Osteocyte (in vitro differentiated cells): Measurements from ENCODE around the gene MPDZ. TPM values are rescaled to one million over a fixed set of nuclear protein-coding genes. Genes with fewer than 3 reads are reported as not detected.

ENCODE experiments used
- DNase-seq: peaks from one replicate; pipeline ENCODE4 v3.0.0; 2021; ENCODE audit warnings: mixed read lengths; ENCODE audit not compliant: unreplicated experiment; ENCODE audit errors: extremely low spot score
- H3K27ac Mint-ChIP-seq: one replicate; pipeline ENCODE4 v1.8.0; 2021; ENCODE audit warnings: mild to moderate bottlenecking, mixed read lengths; ENCODE audit not compliant: unreplicated experiment
- H3K27me3 Mint-ChIP-seq: one replicate; pipeline ENCODE4 v1.8.0; 2021; ENCODE audit warnings: mixed read lengths; ENCODE audit not compliant: unreplicated experiment
- H3K36me3 Mint-ChIP-seq: one replicate; pipeline ENCODE4 v1.8.0; 2021; ENCODE audit warnings: mixed read lengths; ENCODE audit not compliant: unreplicated experiment
- H3K4me1 Mint-ChIP-seq: one replicate; pipeline ENCODE4 v1.8.0; 2021; ENCODE audit warnings: mixed read lengths; ENCODE audit not compliant: unreplicated experiment
- H3K4me3 Mint-ChIP-seq: one replicate; pipeline ENCODE4 v1.8.0; 2021; ENCODE audit warnings: mild to moderate bottlenecking, moderate library complexity, mixed read lengths; ENCODE audit not compliant: unreplicated experiment
- H3K9me3 Mint-ChIP-seq: one replicate; pipeline ENCODE4 v1.8.0; 2021; ENCODE audit warnings: mixed read lengths; ENCODE audit not compliant: unreplicated experiment
- total RNA-seq: library from RNA; stranded (reverse); gene quantifications from 2 replicates; pipeline ENCODE4 v1.2.1, GENCODE V29; 2021
- TF ChIP-seq, protein P1 (sequence below): fragments of 200-600 bp; sonication (generic); IDR thresholded peaks from 2 replicates; pipeline ENCODE4 v1.5.0; 2021; ENCODE audit warnings: antibody characterized with exemption, mild to moderate bottlenecking, moderate library complexity

Gene MPDZ
- total RNA-seq, 1 donor from 2014 or later: 51.9 TPM

DNA sequence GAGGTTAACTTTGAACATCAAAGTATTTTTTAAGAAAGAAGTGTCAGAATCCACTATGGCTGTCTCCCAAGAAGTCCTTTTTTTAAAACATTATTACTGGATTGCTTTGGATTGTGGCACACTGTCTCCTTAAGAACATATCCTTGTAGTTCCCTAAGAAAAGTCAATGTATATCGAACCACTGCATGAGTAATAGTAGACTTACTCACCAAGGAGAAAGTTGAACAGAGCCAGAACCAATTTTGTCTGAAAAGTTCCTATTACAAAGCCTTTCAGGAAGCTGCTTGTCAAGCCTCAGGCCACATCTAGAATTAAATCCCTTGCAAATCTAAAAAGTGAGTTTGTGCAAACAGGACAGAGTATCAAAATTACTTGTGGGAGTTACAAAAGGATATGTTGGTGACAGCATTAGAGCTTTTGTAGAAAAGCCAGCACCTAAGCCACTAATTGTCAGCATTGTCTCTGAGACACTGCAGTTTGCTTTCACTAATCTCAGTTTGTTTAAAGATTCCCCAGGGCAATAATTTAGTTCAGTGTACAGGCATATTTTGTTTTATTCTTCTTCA lies 195.4 kb downstream of the MPDZ start:
- DNase-seq: no peak
- H3K27ac Mint-ChIP-seq: no peak overlapping the region

DNA sequence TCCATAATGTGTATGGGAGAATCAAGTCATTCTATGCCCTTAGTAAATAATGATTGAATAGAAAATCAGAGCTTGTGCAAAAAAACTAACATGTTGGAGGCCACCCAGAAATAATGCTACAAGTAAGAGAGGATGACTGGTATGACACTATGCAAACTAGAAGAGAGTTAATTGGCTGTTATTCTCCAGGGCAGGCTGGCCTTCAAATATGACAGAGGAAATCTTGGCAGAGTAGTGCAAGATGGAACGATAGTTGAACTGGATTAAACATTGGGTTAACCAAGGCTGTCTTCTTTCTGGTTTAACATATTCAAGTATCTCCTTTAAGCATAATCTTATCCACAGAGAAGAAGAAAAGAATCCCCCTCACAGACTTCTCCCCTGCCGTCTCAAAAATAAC lies 196.1 kb downstream of the MPDZ start:
- Mint-ChIP-seq H3K27ac (no peak overlapping the region), H3K27me3 (no peaks in the 10 kb centered on the region), H3K36me3 (no peaks in the 10 kb centered on the region), H3K4me3 (no peak overlapping the region), H3K9me3 (peaks cover 4% of the 10 kb centered on the region), H3K4me1 (peaks cover 13% of the 10 kb centered on the region)
- TF ChIP-seq, protein P1, sequence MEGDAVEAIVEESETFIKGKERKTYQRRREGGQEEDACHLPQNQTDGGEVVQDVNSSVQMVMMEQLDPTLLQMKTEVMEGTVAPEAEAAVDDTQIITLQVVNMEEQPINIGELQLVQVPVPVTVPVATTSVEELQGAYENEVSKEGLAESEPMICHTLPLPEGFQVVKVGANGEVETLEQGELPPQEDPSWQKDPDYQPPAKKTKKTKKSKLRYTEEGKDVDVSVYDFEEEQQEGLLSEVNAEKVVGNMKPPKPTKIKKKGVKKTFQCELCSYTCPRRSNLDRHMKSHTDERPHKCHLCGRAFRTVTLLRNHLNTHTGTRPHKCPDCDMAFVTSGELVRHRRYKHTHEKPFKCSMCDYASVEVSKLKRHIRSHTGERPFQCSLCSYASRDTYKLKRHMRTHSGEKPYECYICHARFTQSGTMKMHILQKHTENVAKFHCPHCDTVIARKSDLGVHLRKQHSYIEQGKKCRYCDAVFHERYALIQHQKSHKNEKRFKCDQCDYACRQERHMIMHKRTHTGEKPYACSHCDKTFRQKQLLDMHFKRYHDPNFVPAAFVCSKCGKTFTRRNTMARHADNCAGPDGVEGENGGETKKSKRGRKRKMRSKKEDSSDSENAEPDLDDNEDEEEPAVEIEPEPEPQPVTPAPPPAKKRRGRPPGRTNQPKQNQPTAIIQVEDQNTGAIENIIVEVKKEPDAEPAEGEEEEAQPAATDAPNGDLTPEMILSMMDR: no peak
- no peak for DNase-seq

More for the DNA sequence above, 195.4 kb downstream of the MPDZ start:
- TF ChIP-seq, protein P1: no peak
- Mint-ChIP-seq H3K27me3 (no peaks in the 10 kb centered on the region), H3K4me3 (no peak overlapping the region), H3K4me1 (peaks cover 19% of the 10 kb centered on the region), H3K9me3 (peaks cover 4% of the 10 kb centered on the region), H3K36me3 (no peaks in the 10 kb centered on the region)

DNA sequence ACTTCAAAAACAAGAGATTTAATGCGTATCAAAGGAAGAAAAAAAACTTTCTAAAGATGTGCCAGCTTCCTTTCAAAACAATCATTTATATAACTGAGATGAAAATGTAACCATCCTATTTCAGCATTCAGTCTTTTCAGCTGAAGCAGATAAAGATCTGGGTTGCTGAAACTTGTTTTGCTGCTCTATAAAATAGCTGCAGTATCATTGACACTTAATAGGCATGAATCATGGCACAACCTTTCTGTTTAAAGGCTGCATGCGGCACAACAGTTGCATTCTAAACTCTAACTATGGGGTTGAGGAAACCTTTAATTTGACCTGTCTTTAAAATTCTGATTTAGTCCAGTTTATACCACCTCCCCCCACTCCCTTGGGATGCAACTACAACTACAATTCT lies 196.7 kb downstream of the MPDZ start:
- no peak overlapping the region for H3K27ac Mint-ChIP-seq
- TF ChIP-seq, protein P1: no peak
- H3K9me3 Mint-ChIP-seq: peaks cover 4% of the 10 kb centered on the region
- H3K36me3 Mint-ChIP-seq: no peaks in the 10 kb centered on the region
- H3K4me1 Mint-ChIP-seq: peaks cover 12% of the 10 kb centered on the region
- H3K4me3 Mint-ChIP-seq: no peak overlapping the region
- DNase-seq: no peak
- H3K27me3 Mint-ChIP-seq: no peaks in the 10 kb centered on the region

DNA sequence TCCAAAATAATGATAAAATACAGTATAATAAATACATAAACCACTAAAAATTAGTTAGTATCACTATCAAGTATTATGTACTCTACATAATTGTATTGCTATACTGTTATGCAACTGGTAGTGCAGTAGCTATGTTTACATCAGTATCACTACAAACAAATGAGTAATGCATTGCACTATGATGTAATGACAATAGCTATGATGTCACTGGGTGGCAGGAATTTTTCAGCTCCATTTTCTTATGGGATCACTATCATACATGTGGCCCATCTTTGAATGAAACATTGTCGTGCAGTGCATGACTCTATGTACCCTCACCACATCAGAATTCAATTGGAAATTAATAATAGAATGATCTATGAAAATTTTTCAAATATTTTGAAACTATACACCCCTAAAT lies 201.3 kb downstream of the MPDZ start:
- Mint-ChIP-seq H3K27ac (no peak overlapping the region), H3K36me3 (no peaks in the 10 kb centered on the region), H3K9me3 (peaks cover 18% of the 10 kb centered on the region), H3K27me3 (no peaks in the 10 kb centered on the region), H3K4me1 (peaks cover 10% of the 10 kb centered on the region), H3K4me3 (no peak overlapping the region)
- TF ChIP-seq, protein P1: no peak
- no peak for DNase-seq

DNA sequence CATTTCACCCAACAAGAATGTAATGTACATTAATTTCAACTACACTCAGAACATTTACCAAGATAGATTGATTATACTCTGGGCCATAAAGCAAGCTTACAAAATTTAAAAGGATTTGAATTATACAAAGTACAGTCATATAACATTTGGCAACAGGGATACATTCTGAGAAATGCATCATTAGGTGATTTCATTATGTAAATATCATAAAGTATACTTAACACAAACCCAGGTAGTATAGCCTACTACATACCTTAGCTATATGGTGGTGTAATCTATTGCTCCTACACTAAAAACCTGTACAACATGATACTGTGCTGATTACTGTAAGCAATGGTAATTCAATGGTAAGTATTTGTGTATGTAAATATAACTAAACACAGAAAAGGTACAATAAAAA lies 202.9 kb downstream of the MPDZ start:
- Mint-ChIP-seq H3K27me3 (no peaks in the 10 kb centered on the region), H3K36me3 (no peaks in the 10 kb centered on the region), H3K4me3 (no peak overlapping the region), H3K4me1 (peaks cover 24% of the 10 kb centered on the region), H3K27ac (no peak overlapping the region), H3K9me3 (peaks cover 18% of the 10 kb centered on the region)
- no peak for DNase-seq
- TF ChIP-seq, protein P1: no peak
